22Rv1 (cell line): ENCODE measurements around the gene BMPER.

Experiments
- H3K27ac ChIP-seq: fragments of 450-650 bp; 2 replicates; pipeline ENCODE4 v1.5.1; 2017
- ZFX ChIP-seq: fragments of 450-650 bp; IDR thresholded peaks from 2 replicates; pipeline ENCODE4 v1.6.1; 2017; ENCODE audit warnings: antibody characterized with exemption, borderline replicate concordance
- TF ChIP-seq, protein P1 (sequence below): fragments of 450-650 bp; IDR thresholded peaks from 2 replicates; pipeline ENCODE4 v1.5.1; 2017; ENCODE audit warnings: mild to moderate bottlenecking

The BMPER gene

GRCh38 chr7:33888166-33888565 lies 17.2 kb upstream of the BMPER start:
- TF ChIP-seq ZFX: no peak
- TF ChIP-seq, protein P1, sequence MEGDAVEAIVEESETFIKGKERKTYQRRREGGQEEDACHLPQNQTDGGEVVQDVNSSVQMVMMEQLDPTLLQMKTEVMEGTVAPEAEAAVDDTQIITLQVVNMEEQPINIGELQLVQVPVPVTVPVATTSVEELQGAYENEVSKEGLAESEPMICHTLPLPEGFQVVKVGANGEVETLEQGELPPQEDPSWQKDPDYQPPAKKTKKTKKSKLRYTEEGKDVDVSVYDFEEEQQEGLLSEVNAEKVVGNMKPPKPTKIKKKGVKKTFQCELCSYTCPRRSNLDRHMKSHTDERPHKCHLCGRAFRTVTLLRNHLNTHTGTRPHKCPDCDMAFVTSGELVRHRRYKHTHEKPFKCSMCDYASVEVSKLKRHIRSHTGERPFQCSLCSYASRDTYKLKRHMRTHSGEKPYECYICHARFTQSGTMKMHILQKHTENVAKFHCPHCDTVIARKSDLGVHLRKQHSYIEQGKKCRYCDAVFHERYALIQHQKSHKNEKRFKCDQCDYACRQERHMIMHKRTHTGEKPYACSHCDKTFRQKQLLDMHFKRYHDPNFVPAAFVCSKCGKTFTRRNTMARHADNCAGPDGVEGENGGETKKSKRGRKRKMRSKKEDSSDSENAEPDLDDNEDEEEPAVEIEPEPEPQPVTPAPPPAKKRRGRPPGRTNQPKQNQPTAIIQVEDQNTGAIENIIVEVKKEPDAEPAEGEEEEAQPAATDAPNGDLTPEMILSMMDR: no peak
- H3K27ac ChIP-seq: no peak overlapping the region

GRCh38 chr7:33892945-33893344 lies 12.4 kb upstream of the BMPER start:
- TF ChIP-seq ZFX: no peak
- TF ChIP-seq, protein P1: no peak
- no peak overlapping the region for H3K27ac ChIP-seq

DNA sequence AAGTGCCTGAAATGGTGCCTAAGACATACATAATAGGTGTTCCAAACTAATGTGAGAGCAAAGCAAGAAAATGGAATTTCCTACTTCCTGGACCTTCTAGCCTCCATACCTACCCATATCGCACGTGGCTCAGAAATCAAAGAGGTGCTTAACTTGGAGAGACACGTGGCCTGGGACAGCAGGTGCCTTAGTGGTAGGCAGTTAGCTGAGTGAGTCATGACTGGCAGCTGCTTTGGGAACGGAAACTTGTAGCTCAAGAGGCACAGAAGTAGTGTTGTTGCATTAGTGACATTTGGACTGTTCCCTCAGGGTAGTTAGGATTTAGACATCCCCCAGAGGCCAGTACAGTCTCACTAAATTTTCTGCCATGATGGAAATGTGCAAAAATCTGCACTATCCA lies 12.0 kb upstream of the BMPER start:
- no peak overlapping the region for H3K27ac ChIP-seq
- TF ChIP-seq, protein P1: no peak
- TF ChIP-seq ZFX: no peak

DNA sequence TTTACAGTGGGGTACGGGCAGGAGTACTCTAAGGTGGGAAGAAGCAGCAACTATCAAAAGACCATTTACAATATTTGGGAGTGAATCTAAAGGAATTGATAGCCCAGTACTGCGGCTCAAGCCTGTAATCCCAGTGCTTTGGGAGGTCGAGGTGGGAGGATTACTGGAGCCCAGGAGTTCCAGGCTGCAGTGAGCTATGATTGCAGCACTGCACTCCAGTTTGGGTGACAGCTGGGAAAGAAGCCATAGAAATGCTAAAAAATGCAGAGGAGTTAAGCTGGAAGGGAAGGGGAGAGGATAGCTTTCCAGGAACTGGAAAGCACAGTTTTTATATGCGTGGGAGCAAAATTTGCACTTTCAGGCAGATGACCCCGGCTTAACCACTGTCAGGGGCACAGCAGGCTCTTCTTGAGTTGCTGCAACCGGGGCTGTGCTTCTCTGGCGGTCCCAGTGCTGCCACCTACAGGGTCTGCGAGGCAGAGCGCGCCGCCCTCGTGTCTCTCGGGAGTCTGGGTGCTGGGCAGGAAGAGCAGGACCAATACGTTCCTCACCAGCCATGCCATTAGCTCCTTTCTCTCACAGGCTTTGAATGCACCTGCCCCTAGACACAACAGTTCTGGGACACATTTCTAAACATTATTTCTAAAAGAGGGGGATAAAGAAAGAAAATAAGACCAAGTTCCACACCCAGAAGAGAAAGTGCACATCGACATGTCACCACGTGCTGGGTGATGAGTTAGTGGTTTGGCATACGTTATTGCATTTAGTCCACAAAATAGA lies 10.1 kb upstream of the BMPER start:
- H3K27ac ChIP-seq: no peak overlapping the region
- no peak for TF ChIP-seq ZFX
- TF ChIP-seq, protein P1: peak; percentile 99

- TF ChIP-seq, protein P1: no peak
- TF ChIP-seq ZFX: no peak
- no peak overlapping the region for H3K27ac ChIP-seq
These were observed 4.8 kb upstream of the BMPER start for GRCh38 chr7:33900501-33900900.

- H3K27ac ChIP-seq: no peak overlapping the region
These were observed 4.1 kb upstream of the BMPER start for GRCh38 chr7:33901199-33901598.

GRCh38 chr7:33901847-33902246 lies 3.5 kb upstream of the BMPER start:
- H3K27ac ChIP-seq: no peak overlapping the region
- TF ChIP-seq, protein P1: no peak
- TF ChIP-seq ZFX: no peak

More at GRCh38 chr7:33901199-33901598, 4.1 kb upstream of the BMPER start:
- TF ChIP-seq, protein P1: no peak
- no peak for TF ChIP-seq ZFX
